Measurements from ENCODE around the gene GMCL1. TPM values are rescaled to one million over a fixed set of nuclear protein-coding genes. Genes with fewer than 3 reads are reported as not detected.

GMCL1 gene
- total and polyA plus RNA-seq, 7 donors, result 10.5 to 15.3 (median 12.3) TPM

- no peaks in the 10 kb centered on the region for H3K27me3 ChIP-seq
- no peak overlapping the region for H3K27ac ChIP-seq
- TF ChIP-seq EP300 (IDR thresholded peaks at IDR 0.05) (no peak), POLR2AphosphoS5 (IDR thresholded peaks at IDR 0.05) (no peak), CTCF (IDR thresholded peaks at IDR 0.05) (no peak), POLR2A (IDR thresholded peaks at IDR 0.05) (no peak)
- H3K4me3 ChIP-seq, result no peak overlapping the region
- WGBS, 2 donors, result 85 to 95% methylated on average over 2 of the region's 2 CpGs
- no peaks in the 10 kb centered on the region for H3K9me3 ChIP-seq
- H3K36me3 ChIP-seq, result peaks cover 0 to 18% (median 0%) of the 10 kb centered on the region in 4 donors
- no peak for DNase-seq
- peaks cover 0 to 19% (median 14%) of the 10 kb centered on the region in 4 donors for H3K4me1 ChIP-seq
- intact Hi-C loops (cut with DNase I), result no loop called here
Measured at GRCh38 chr2:69835666-69836065, 6.2 kb downstream of the GMCL1 start.

DNA sequence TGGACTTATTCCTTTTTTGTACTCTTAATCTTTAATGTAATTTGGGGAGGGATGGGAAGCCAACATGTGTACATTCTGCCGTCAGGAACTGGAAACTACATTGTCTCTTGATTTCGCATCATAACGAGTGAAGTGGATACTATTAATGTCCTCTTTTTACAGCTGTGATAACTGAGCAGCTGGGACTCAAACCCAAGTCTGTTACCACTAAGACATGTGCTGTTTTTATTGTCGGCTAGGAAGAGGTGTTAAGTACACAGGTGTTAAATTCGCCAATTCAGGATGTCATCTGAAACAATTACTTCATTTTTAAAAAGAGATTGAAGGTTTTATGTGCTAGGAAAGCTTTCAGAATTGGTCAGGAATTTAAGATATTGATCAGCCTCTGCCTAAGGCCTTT, 6.9 kb downstream of the GMCL1 start:
- Histone ChIP-seq H3K9me3 (no peaks in the 10 kb centered on the region), H3K27ac (no peak overlapping the region), H3K4me3 (no peak overlapping the region), H3K27me3 (no peaks in the 10 kb centered on the region), H3K36me3 (peaks cover 0 to 25% (median 0%) of the 10 kb centered on the region in 4 donors), H3K4me1 (peaks cover 0 to 13% (median 8%) of the 10 kb centered on the region in 4 donors)
- TF ChIP-seq CTCF (IDR thresholded peaks at IDR 0.05) (no peak), EP300 (IDR thresholded peaks at IDR 0.05) (no peak), POLR2AphosphoS5 (IDR thresholded peaks at IDR 0.05) (no peak), POLR2A (IDR thresholded peaks at IDR 0.05) (no peak)
- WGBS, 2 donors, result 45 to 64% methylated on average over 5 of the region's 5 CpGs
- intact Hi-C loops (cut with DNase I), result no loop called here
- DNase-seq, result no peak

DNA sequence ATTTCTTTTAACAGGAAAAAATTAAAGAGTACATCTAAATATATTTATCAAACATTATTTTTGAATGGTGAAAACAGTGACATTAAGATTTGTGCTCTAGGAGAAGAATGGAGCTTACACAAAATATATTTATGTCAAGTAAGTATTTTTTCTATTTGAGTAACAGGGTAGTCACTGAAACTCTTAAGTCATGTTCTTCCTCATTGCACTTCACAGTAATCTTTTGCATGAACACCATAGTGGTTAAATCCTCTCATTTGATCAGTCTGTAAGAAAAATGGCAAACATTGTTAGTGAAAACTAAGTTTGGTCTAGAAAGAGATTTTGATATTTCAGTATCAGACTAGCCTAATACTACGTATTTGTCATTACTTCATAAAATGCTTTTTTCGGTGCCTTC, 8.1 kb downstream of the GMCL1 start:
- no peaks in the 10 kb centered on the region for H3K9me3 ChIP-seq
- no peak for DNase-seq
- no peaks in the 10 kb centered on the region for H3K27me3 ChIP-seq
- H3K27ac ChIP-seq, result no peak overlapping the region
- H3K36me3 ChIP-seq, result peaks cover 0 to 30% (median 0%) of the 10 kb centered on the region in 4 donors
- 97% methylated on average over 2 of the region's 2 CpGs for WGBS, 2 donors
- TF ChIP-seq POLR2AphosphoS5 (IDR thresholded peaks at IDR 0.05), result no peak
- no peak for TF ChIP-seq CTCF (IDR thresholded peaks at IDR 0.05)
- TF ChIP-seq EP300 (IDR thresholded peaks at IDR 0.05), result no peak
- TF ChIP-seq POLR2A (IDR thresholded peaks at IDR 0.05), result no peak
- no peak overlapping the region for H3K4me3 ChIP-seq
- intact Hi-C loops (cut with DNase I), result no loop called here
- peaks cover 0 to under 1% (median 0%) of the 10 kb centered on the region in 4 donors for H3K4me1 ChIP-seq

- Histone ChIP-seq H3K27me3 (no peaks in the 10 kb centered on the region), H3K4me1 (no peaks in the 10 kb centered on the region), H3K9me3 (no peaks in the 10 kb centered on the region), H3K4me3 (no peak overlapping the region), H3K27ac (no peak overlapping the region), H3K36me3 (peaks cover 5 to 74% (median 7%) of the 10 kb centered on the region in 4 donors)
- TF ChIP-seq POLR2A (IDR thresholded peaks at IDR 0.05) (no peak), EP300 (IDR thresholded peaks at IDR 0.05) (no peak), POLR2AphosphoS5 (IDR thresholded peaks at IDR 0.05) (no peak), CTCF (IDR thresholded peaks at IDR 0.05) (no peak)
- intact Hi-C loops (cut with DNase I), result no loop called here
- DNase-seq, result no peak
Measured at GRCh38 chr2:69843993-69844392, 14.5 kb downstream of the GMCL1 start.

DNA sequence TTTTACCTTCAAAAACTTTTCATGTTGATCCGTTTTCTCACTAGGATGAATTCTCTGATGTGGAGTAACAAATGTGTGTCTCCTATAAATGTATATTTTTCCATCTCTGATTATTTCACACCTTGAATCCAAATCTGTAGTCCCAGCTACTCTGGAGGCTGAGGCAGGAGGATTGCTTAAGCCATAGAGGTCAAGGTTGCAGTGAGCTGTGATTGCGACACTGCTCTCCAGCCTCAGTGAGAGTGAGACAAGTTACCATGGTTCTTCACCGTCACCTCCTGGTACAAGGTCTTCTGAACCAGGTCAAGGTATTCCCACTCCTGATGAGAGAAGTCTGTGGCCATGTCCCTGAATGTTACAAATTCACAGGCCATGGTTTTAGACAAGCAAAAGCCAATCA, 15.1 kb downstream of the GMCL1 start:
- Histone ChIP-seq H3K27me3 (no peaks in the 10 kb centered on the region), H3K27ac (no peak overlapping the region), H3K4me3 (no peak overlapping the region), H3K9me3 (no peaks in the 10 kb centered on the region), H3K4me1 (no peaks in the 10 kb centered on the region), H3K36me3 (peaks cover 5 to 79% (median 7%) of the 10 kb centered on the region in 4 donors)
- DNase-seq, result no peak
- 97 to 98% methylated on average over 3 of the region's 3 CpGs for WGBS, 2 donors
- TF ChIP-seq POLR2A (IDR thresholded peaks at IDR 0.05), result no peak
- no peak for TF ChIP-seq EP300 (IDR thresholded peaks at IDR 0.05)
- no peak for TF ChIP-seq POLR2AphosphoS5 (IDR thresholded peaks at IDR 0.05)
- no peak for TF ChIP-seq CTCF (IDR thresholded peaks at IDR 0.05)
- intact Hi-C loops (cut with DNase I), result no loop called here

Data from sigmoid colon (tissue), 7 donors.